ENCODE results near the gene ZNF3.

The ZNF3 gene

DNA sequence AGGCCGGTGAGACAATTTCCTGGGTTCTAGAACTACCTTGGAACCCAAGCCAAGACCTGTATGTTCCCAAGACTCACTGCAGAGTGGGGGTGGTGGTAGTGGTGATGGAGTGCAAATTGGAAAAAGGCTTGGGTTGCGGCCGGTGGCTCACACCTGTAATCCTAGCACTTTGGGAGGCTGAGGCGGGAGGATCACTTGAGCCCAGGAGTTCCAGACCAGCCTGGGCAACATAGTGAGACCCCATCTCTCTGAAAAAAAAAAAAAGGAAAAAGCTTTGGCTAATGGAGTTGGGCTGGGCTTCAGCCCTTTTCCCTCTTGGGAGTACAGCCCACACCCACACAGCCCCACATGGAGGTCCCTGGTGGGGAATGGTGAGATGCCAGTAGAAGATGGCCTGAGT is 24.0 kb upstream of the ZNF3 start:
- H3K4me3 ChIP-seq (ENCODE audit: low read depth, low read length), result no peak overlapping the region

DNA sequence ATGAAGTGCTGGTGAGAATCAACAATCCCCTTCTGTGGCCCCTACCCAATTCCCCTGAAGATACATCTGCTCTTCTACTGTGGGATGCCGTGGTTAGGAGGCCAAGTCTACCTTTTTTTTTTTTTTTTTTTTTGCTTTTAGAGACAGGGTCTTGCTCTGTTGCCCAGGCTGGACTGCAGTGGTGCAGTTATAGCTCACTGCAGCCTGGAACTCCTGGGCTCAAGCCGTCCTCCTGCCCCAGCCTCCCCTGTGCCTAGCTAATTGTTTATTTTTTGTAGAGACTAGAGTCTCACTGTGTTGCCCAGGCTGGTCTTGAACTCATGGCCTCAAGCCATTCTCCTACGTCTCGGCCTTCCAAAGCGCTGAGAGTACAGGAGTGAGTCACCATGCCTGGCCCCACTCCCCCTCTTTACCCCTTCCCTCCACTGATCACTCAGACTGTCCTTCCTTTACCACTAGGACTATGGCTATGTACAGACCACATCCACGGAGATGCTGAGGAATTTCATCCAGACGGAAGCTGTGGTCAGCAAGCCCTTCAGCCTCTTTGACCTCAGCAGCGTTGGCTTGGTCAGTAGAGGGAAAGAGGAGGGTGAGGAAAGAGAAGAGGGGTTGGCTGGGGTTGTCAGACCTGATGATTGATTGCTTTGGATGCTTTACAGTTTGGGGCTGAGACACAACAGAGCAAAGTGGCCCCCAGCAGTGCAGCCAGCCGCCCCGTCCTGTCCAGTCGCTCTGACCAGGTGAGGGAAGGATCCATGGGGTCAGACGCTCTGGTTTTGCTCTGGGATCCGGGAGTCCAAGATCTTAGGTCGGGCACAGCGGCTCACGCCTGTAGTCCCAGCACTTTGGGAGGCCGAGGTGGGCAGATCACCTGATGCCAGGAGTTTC is 21.7 kb upstream of the ZNF3 start:
- Histone ChIP-seq H3K36me3 (ENCODE audit: control insufficient read depth, insufficient read depth, low read length) (peaks cover 51% of the 10 kb centered on the region), H3K4me3 (ENCODE audit: low read depth, low read length) (peak overlapping the region; percentile 94), H3K27me3 (ENCODE audit: control insufficient read depth, insufficient read depth, low read length) (no peaks in the 10 kb centered on the region), H3K9me3 (ENCODE audit: control insufficient read depth, insufficient read depth, low read length) (no peaks in the 10 kb centered on the region), H3K9ac (ENCODE audit: low read depth, low read length) (no peak overlapping the region), H3K4me1 (ENCODE audit: control insufficient read depth, insufficient read depth, low read length) (no peaks in the 10 kb centered on the region)

More for the DNA sequence above, 24.0 kb upstream of the ZNF3 start:
- Histone ChIP-seq H3K9ac (ENCODE audit: low read depth, low read length) (no peak overlapping the region), H3K9me3 (ENCODE audit: control insufficient read depth, insufficient read depth, low read length) (no peaks in the 10 kb centered on the region), H3K4me1 (ENCODE audit: control insufficient read depth, insufficient read depth, low read length) (no peaks in the 10 kb centered on the region), H3K36me3 (ENCODE audit: control insufficient read depth, insufficient read depth, low read length) (peaks cover 42% of the 10 kb centered on the region), H3K27me3 (ENCODE audit: control insufficient read depth, insufficient read depth, low read length) (no peaks in the 10 kb centered on the region)

DNA sequence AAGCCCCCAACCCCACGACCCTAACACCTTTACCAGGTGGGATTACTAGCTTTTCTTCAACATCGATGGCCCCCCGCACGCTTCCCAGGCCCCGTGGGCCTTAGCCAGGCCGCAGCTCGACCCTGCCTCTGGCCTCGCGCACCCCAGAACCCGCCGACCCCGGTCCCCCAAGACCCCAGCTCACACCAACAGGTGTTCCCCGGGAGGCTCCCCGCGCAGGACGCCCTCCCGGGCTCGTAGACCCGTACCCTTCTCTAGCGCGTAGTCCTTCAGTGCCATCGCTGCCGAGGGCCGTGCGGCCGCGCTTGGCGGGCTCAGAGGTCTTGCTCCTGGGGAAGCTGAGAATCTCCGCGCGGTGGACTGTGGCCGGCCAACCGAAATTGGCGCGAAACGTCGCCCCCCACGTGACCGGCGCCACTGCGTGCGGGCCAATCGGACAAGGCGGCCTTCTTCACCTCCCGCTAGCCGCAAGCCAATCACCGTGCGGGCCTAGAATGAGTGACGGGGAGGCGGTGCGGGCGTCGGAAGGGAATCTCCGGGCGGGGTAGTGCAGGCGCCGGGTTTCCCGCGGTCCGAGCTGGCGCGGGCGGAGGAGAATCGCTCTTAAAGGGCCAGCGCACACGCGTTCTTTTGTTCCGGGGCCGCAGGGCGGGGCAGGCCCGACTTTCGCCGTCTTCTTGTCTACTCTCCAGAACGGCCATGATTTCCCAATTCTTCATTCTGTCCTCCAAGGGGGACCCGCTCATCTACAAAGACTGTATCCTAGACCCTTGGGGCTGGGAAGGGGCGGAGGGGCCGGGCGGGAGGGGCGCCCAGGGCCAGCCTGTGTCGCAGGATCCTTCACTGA is 19.7 kb upstream of the ZNF3 start, which contains the start of the genes AP4M1 and MCM7:
AP4M1 (plus strand) TSS at position 628 of the 847 bp plus-strand sequence; CDS start at position 700, 72 bp downstream.
MCM7 (minus strand) TSS at position 382 of the 847 bp plus-strand sequence; CDS start at position 279, 103 bp downstream.
- no peaks in the 10 kb centered on the region for H3K4me1 ChIP-seq (ENCODE audit: control insufficient read depth, insufficient read depth, low read length)
- H3K4me3 ChIP-seq (ENCODE audit: low read depth, low read length), result peak within 1 kb of the TSS; percentile 94
- H3K9ac ChIP-seq (ENCODE audit: low read depth, low read length), result peak within 1 kb of the TSS; percentile 99
- H3K27me3 ChIP-seq (ENCODE audit: control insufficient read depth, insufficient read depth, low read length), result no peaks in the 10 kb centered on the region
- H3K36me3 ChIP-seq (ENCODE audit: control insufficient read depth, insufficient read depth, low read length), result peaks cover 50% of the 10 kb centered on the region
- no peaks in the 10 kb centered on the region for H3K9me3 ChIP-seq (ENCODE audit: control insufficient read depth, insufficient read depth, low read length)

DNA sequence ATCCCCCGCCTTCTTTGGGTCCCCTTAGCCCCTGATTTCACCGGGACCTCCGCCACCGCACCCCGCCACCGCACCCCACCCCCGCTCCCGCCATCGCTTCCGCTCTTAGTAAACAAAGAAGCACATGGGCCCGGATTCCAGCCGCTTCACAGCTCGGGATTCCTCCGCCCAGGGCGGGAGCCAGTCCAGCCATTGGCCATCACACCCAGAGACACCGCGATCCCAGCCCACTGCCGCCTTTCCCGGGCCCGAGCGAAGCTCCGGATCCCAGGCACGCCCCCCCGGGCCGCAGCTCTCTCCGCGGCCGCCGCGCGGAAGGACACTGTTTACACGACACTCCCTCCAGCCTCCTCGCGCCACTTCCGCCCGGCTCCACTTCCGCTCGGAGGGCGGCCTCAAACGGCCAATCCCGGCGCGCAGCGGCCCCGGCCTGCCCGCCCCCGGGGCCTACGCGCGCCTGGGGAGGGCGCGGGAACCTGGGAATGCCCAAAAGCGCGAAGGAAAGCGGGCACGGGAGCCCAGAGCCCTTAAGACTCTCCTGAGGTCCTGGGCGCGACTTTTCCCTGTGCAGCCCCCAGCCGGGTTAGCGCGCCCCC is 19.0 kb upstream of the ZNF3 start:
- Histone ChIP-seq H3K36me3 (ENCODE audit: control insufficient read depth, insufficient read depth, low read length) (peaks cover 54% of the 10 kb centered on the region), H3K9ac (ENCODE audit: low read depth, low read length) (peak overlapping the region; percentile 99), H3K4me3 (ENCODE audit: low read depth, low read length) (peak overlapping the region; percentile 94), H3K4me1 (ENCODE audit: control insufficient read depth, insufficient read depth, low read length) (no peaks in the 10 kb centered on the region), H3K9me3 (ENCODE audit: control insufficient read depth, insufficient read depth, low read length) (no peaks in the 10 kb centered on the region), H3K27me3 (ENCODE audit: control insufficient read depth, insufficient read depth, low read length) (no peaks in the 10 kb centered on the region)

DNA sequence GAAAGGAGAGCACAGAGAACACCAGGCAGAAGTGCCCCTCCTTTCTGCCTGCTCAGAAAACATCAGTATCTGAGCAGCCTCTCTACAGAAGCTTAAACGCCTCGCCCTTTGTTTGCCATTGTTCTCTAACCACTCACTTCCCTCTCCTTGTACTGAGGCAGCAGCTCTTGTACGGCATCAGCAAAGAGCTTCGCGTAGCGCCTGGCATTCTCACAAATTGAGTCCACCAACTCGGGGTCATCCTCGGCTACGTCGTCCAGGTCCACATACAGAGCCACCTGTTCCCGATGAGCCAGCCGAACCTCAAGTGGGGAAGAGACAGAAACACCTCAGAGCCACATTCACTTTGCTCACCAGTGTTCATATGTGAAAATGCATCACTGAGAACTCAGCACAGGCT is 17.9 kb upstream of the ZNF3 start:
- Histone ChIP-seq H3K4me3 (ENCODE audit: low read depth, low read length) (peak overlapping the region; percentile 94), H3K36me3 (ENCODE audit: control insufficient read depth, insufficient read depth, low read length) (peaks cover 60% of the 10 kb centered on the region), H3K27me3 (ENCODE audit: control insufficient read depth, insufficient read depth, low read length) (no peaks in the 10 kb centered on the region), H3K9me3 (ENCODE audit: control insufficient read depth, insufficient read depth, low read length) (no peaks in the 10 kb centered on the region), H3K4me1 (ENCODE audit: control insufficient read depth, insufficient read depth, low read length) (no peaks in the 10 kb centered on the region), H3K9ac (ENCODE audit: low read depth, low read length) (peak overlapping the region; percentile 99)

DNA sequence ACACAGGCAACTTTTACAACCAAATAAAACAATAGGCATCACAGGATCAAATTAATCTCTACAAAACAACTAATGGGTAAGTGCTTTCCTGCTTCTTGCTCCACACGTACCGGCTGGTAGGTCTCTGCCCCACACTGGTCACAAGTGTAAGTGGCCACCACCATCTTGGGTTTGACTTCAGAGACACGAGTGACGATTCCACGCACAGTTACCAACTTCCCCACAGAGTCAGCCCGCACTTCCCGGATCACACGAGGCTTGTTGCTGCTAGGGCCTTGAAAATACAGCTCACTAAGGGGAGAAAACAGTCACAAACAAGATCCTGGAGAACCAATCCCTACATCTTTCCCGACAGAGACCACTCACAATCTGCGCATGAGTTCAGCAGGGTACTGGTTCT is 17.4 kb upstream of the ZNF3 start:
- Histone ChIP-seq H3K9me3 (ENCODE audit: control insufficient read depth, insufficient read depth, low read length) (no peaks in the 10 kb centered on the region), H3K4me1 (ENCODE audit: control insufficient read depth, insufficient read depth, low read length) (no peaks in the 10 kb centered on the region), H3K4me3 (ENCODE audit: low read depth, low read length) (no peak overlapping the region), H3K9ac (ENCODE audit: low read depth, low read length) (no peak overlapping the region), H3K27me3 (ENCODE audit: control insufficient read depth, insufficient read depth, low read length) (no peaks in the 10 kb centered on the region), H3K36me3 (ENCODE audit: control insufficient read depth, insufficient read depth, low read length) (peaks cover 61% of the 10 kb centered on the region)

DNA sequence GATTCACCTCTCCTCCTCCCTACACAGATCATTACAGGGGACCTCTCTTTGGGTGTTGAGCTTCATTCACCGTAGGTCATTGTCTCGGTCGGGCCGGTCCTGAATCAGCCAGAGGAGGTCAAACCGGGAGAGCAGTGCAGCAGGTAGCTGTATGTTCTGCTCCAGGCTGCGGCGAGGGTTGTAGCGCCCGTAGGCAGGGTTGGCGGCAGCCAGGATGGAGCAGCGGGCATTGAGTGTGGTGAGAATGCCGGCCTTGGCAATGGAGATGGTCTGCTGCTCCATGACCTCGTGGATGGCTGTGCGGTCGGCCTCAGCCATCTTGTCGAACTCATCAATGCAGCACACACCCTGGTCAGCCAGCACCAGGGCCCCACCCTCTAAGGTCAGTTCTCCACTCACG is 14.2 kb upstream of the ZNF3 start:
- Histone ChIP-seq H3K9ac (ENCODE audit: low read depth, low read length) (no peak overlapping the region), H3K4me1 (ENCODE audit: control insufficient read depth, insufficient read depth, low read length) (no peaks in the 10 kb centered on the region), H3K36me3 (ENCODE audit: control insufficient read depth, insufficient read depth, low read length) (peaks cover 83% of the 10 kb centered on the region), H3K9me3 (ENCODE audit: control insufficient read depth, insufficient read depth, low read length) (no peaks in the 10 kb centered on the region), H3K27me3 (ENCODE audit: control insufficient read depth, insufficient read depth, low read length) (no peaks in the 10 kb centered on the region), H3K4me3 (ENCODE audit: low read depth, low read length) (no peak overlapping the region)

DNA sequence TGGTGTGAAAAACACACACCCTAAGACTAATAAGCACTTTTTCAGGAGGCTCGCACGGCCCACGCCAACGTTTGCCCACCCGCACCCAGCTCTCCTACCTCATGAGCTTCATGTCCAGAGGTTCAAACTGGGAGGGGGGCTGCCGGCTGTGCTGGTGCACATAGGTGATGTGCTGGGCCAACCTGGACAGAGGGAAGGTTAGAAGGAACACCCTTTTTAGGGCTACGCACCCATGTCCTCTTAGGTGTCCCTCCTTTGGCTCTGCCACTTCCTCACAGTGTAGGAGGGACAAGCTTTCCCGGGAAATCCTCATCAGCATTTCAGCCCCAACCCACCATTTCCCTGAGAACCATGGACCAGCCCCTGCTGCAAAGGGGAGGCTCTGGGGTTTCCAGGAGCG is 13.8 kb upstream of the ZNF3 start:
- Histone ChIP-seq H3K27me3 (ENCODE audit: control insufficient read depth, insufficient read depth, low read length) (no peaks in the 10 kb centered on the region), H3K9ac (ENCODE audit: low read depth, low read length) (no peak overlapping the region), H3K9me3 (ENCODE audit: control insufficient read depth, insufficient read depth, low read length) (no peaks in the 10 kb centered on the region), H3K36me3 (ENCODE audit: control insufficient read depth, insufficient read depth, low read length) (peaks cover 87% of the 10 kb centered on the region), H3K4me1 (ENCODE audit: control insufficient read depth, insufficient read depth, low read length) (no peaks in the 10 kb centered on the region), H3K4me3 (ENCODE audit: low read depth, low read length) (no peak overlapping the region)

DNA sequence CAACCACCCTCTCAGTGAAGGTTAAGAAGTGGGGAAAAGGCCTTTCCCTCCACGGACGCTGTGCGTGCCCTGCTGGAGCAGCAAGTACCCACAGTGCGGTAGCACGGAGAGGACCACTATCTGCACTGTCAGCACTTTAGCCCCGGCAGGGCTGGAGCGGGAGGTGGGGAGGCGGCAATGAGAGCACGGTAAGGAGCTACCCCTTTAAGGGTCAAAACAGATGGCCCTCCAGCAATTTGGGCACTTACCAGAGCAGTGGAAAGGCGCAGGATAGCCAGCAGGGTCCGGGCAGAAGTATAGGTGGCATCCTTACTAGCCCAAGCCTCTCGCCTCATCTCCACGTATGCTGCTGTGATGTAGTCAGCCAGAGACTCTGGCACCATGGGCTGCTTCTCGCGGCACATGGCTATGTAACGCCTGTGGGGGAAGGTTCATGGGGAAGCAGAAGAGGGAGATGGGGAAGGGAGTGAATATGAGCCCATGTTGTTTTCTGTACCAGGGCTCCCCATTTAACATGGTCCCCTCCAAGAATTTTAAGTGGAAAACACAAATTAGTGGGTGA is 12.5 kb upstream of the ZNF3 start:
- H3K36me3 ChIP-seq (ENCODE audit: control insufficient read depth, insufficient read depth, low read length), result peaks cover 77% of the 10 kb centered on the region
- H3K4me3 ChIP-seq (ENCODE audit: low read depth, low read length), result no peak overlapping the region
- no peak overlapping the region for H3K9ac ChIP-seq (ENCODE audit: low read depth, low read length)
- peaks cover 3% of the 10 kb centered on the region for H3K4me1 ChIP-seq (ENCODE audit: control insufficient read depth, insufficient read depth, low read length)
- no peaks in the 10 kb centered on the region for H3K9me3 ChIP-seq (ENCODE audit: control insufficient read depth, insufficient read depth, low read length)
- H3K27me3 ChIP-seq (ENCODE audit: control insufficient read depth, insufficient read depth, low read length), result no peaks in the 10 kb centered on the region

DNA sequence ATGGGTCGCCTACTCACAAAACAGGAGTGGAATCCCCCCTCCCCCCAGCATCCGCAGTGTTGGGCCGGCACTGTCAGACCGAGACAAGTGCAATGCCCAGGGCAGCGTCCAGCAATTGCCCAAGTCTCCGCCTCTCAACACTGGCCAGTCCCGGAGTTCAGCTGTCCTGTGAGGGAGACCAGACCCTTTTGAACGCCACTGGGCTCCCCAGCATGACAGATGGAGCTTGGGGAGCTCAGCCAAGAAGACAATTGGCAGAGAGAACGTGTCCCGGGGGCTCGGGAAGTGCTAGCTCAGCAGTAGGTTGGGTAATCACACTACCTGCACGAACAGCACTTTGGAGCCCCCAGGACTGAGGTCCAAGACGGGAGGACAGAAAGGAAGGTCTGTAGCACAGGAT is 12.0 kb upstream of the ZNF3 start:
- Histone ChIP-seq H3K9ac (ENCODE audit: low read depth, low read length) (no peak overlapping the region), H3K36me3 (ENCODE audit: control insufficient read depth, insufficient read depth, low read length) (peaks cover 72% of the 10 kb centered on the region), H3K9me3 (ENCODE audit: control insufficient read depth, insufficient read depth, low read length) (no peaks in the 10 kb centered on the region), H3K4me3 (ENCODE audit: low read depth, low read length) (no peak overlapping the region), H3K4me1 (ENCODE audit: control insufficient read depth, insufficient read depth, low read length) (peaks cover 3% of the 10 kb centered on the region), H3K27me3 (ENCODE audit: control insufficient read depth, insufficient read depth, low read length) (no peaks in the 10 kb centered on the region)

DNA sequence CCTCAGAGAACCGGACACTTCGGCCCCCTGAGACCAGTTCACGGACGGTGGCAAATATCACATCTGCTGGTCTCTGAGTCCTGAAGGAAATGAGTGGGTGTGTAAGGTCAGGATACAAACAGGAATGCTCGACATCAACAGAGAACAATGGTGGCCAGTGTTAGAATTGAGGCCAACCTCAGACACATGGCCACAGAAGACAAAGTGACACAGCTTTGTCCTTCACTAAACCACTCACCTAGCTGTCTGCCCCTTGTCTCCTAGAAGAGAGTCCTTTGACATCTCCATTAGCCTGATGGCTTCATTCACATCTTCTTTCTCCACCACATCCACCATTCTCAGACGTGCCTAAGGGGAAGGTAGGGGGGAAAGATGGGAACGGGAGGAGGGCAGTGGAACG is 11.5 kb upstream of the ZNF3 start:
- Histone ChIP-seq H3K27me3 (ENCODE audit: control insufficient read depth, insufficient read depth, low read length) (no peaks in the 10 kb centered on the region), H3K4me3 (ENCODE audit: low read depth, low read length) (no peak overlapping the region), H3K36me3 (ENCODE audit: control insufficient read depth, insufficient read depth, low read length) (peaks cover 68% of the 10 kb centered on the region), H3K4me1 (ENCODE audit: control insufficient read depth, insufficient read depth, low read length) (peaks cover 3% of the 10 kb centered on the region), H3K9ac (ENCODE audit: low read depth, low read length) (no peak overlapping the region), H3K9me3 (ENCODE audit: control insufficient read depth, insufficient read depth, low read length) (no peaks in the 10 kb centered on the region)

Data from iPS-15b (cell line).